PC-9 (cell line): ENCODE data around the gene DNAAF5. TPM values are rescaled to one million over a fixed set of nuclear protein-coding genes. Genes with fewer than 3 reads are reported as not detected.

Experiments used
- BruUV-seq: library from RNA; stranded (reverse); fragments of 400-500 nt; replicated peaks from 2 replicates; lab custom pipeline; 2021; lab: Mats Ljungman, UMichigan
- CTCF ChIA-PET: fragments of 300-600 bp; sonication (Branson Sonifier 250); formaldehyde crosslinking; loops from one replicate; lab custom pipeline; 2022; ENCODE audit warnings: antibody characterized with exemption; lab: Charles Lee
- POLR2A ChIA-PET: fragments of 300-600 bp; sonication (Branson Sonifier 250); formaldehyde crosslinking; loops from one replicate; lab custom pipeline; 2022; ENCODE audit warnings: antibody characterized with exemption; ENCODE audit not compliant: unreplicated experiment; lab: Charles Lee
- DNase-seq, 2 experiments: peaks; one replicate each; pipeline versions ENCODE4 v3.0.0 to v3.0.0-alpha.2; 2015 to 2022; ENCODE audit warnings: mixed read lengths in 1 of 2
- H2AFZ ChIP-seq: fragments of 200-600 bp; sonication (generic); 2 replicates; pipeline ENCODE4 v1.8.1; 2017; ENCODE audit warnings: antibody characterized with exemption
- H3F3A ChIP-seq: fragments of 200-600 bp; sonication (generic); 2 replicates; pipeline ENCODE4 v1.8.1; 2017; ENCODE audit warnings: antibody characterized with exemption, mild to moderate bottlenecking, low read depth; ENCODE audit not compliant: insufficient read depth
- H3K27ac ChIP-seq: fragments of 200-600 bp; sonication (generic); 2 replicates; pipeline ENCODE4 v1.6.1; 2016; ENCODE audit warnings: mixed run types
- H3K27me3 ChIP-seq: fragments of 200-600 bp; sonication (generic); 2 replicates; pipeline ENCODE4 v1.6.1; 2016; ENCODE audit warnings: low read depth, mixed run types; ENCODE audit not compliant: insufficient read depth
- H3K36me3 ChIP-seq: fragments of 200-600 bp; sonication (generic); 2 replicates; pipeline ENCODE4 v1.6.1; 2016; ENCODE audit warnings: low read depth, mixed run types
- H3K4me1 ChIP-seq: fragments of 200-600 bp; sonication (generic); replicated peaks from 2 replicates; pipeline ENCODE4 v1.6.1; 2016; ENCODE audit warnings: mixed run types; ENCODE audit not compliant: insufficient read depth
- H3K4me2 ChIP-seq: fragments of 200-600 bp; sonication (generic); 2 replicates; pipeline ENCODE4 v1.6.1; 2017; ENCODE audit warnings: mixed run types
- H3K4me3 ChIP-seq: fragments of 200-600 bp; sonication (generic); 2 replicates; pipeline ENCODE4 v1.6.1; 2016; ENCODE audit warnings: mixed run types
- H3K79me2 ChIP-seq: fragments of 200-600 bp; sonication (generic); 2 replicates; pipeline ENCODE4 v1.6.1; 2017; ENCODE audit warnings: low read depth, mixed run types
- H3K9me2 ChIP-seq: fragments of 200-600 bp; sonication (generic); 2 replicates; pipeline ENCODE4 v1.8.1; 2017; ENCODE audit warnings: mild to moderate bottlenecking; ENCODE audit not compliant: insufficient read depth
- H3K9me3 ChIP-seq: fragments of 200-600 bp; sonication (generic); 2 replicates; pipeline ENCODE4 v1.8.1; 2016; ENCODE audit warnings: low read depth; ENCODE audit not compliant: insufficient read depth
- H4K20me1 ChIP-seq: fragments of 200-600 bp; sonication (generic); 2 replicates; pipeline ENCODE4 v1.8.1; 2017; ENCODE audit not compliant: insufficient read depth
- CTCF ChIP-seq: fragments of 200-600 bp; sonication (generic); conservative IDR thresholded peaks from 2 replicates; pipeline ENCODE4 v1.6.1; 2017; ENCODE audit warnings: mixed run types, antibody characterized with exemption, mild to moderate bottlenecking, moderate library complexity
- EZH2 ChIP-seq: fragments of 200-600 bp; sonication (generic); IDR thresholded peaks from 2 replicates; pipeline ENCODE4 v1.8.0; 2017; ENCODE audit warnings: antibody characterized with exemption, low read depth
- intact Hi-C: fragments of 100-400 bp; cut with micrococcal nuclease; formaldehyde crosslinking; loops from one replicate; pipeline ENCODE4 v1.10.0; 2022; ENCODE audit not compliant: unreplicated experiment
- total RNA-seq: library from RNA; stranded (reverse); gene quantifications from 2 replicates; pipeline ENCODE4 v1.2.3, GENCODE V29; 2021

Gene DNAAF5
- total RNA-seq, 1 experiment from 2014 or later = 63.2 TPM

- Histone ChIP-seq H3K4me3 (no peak overlapping the region), H3K27ac (no peak overlapping the region), H3F3A (no peaks in the 10 kb centered on the region; the same call in none of the 2 replicates), H2AFZ (no peak overlapping the region), H3K9me3 (peaks cover 21% of the 10 kb centered on the region), H3K27me3 (no peaks in the 10 kb centered on the region), H3K79me2 (no peaks in the 10 kb centered on the region), H3K4me1 (no peaks in the 10 kb centered on the region), H4K20me1 (peaks cover 4% of the 10 kb centered on the region; the same call in 1 of the 2 replicates), H3K36me3 (no peaks in the 10 kb centered on the region; the same call in none of the 2 replicates), H3K9me2 (no peaks in the 10 kb centered on the region), H3K4me2 (no peak overlapping the region)
- no TSS peak for BruUV-seq
- intact Hi-C loops = no loop called here
- ChIA-PET CTCF (no interaction called here), POLR2A (no interaction called here)
- TF ChIP-seq EZH2 (no peak), CTCF (no peak)
- no peak for DNase-seq
Measured at GRCh38 chr7:684416-684815, 42.1 kb upstream of the DNAAF5 start.

- no peak overlapping the region for H3K27ac ChIP-seq
- ChIA-PET POLR2A (no interaction called here), CTCF (no interaction called here)
- no peaks in the 10 kb centered on the region for H3K79me2 ChIP-seq
- no peak overlapping the region for H2AFZ ChIP-seq
- intact Hi-C loops = no loop called here
- no peak overlapping the region for H3K4me3 ChIP-seq
- H3K9me2 ChIP-seq = no peaks in the 10 kb centered on the region
- BruUV-seq = no TSS peak
- peaks cover 24% of the 10 kb centered on the region for H3K9me3 ChIP-seq
- TF ChIP-seq EZH2 (no peak), CTCF (no peak)
- no peaks in the 10 kb centered on the region for H4K20me1 ChIP-seq
- H3K4me2 ChIP-seq = no peak overlapping the region
- H3F3A ChIP-seq = no peaks in the 10 kb centered on the region; the same call in none of the 2 replicates
- H3K27me3 ChIP-seq = no peaks in the 10 kb centered on the region
- no peak for DNase-seq
- no peaks in the 10 kb centered on the region; the same call in 1 of the 2 replicates for H3K36me3 ChIP-seq
- H3K4me1 ChIP-seq = no peaks in the 10 kb centered on the region
Measured at GRCh38 chr7:685540-685939, 41.0 kb upstream of the DNAAF5 start.

GRCh38 chr7:690478-691360 is 35.8 kb upstream of the DNAAF5 start:
- Histone ChIP-seq H3K27ac (no peak overlapping the region), H3K4me3 (no peak overlapping the region), H3K27me3 (no peaks in the 10 kb centered on the region), H3F3A (no peaks in the 10 kb centered on the region; the same call in none of the 2 replicates), H3K4me1 (no peaks in the 10 kb centered on the region), H3K9me3 (peaks cover 20% of the 10 kb centered on the region; the same call in 1 of the 2 replicates), H2AFZ (no peak overlapping the region), H3K36me3 (no peaks in the 10 kb centered on the region; the same call in 1 of the 2 replicates), H3K4me2 (no peak overlapping the region), H3K79me2 (no peaks in the 10 kb centered on the region), H4K20me1 (peaks cover 2% of the 10 kb centered on the region; the same call in 1 of the 2 replicates), H3K9me2 (no peaks in the 10 kb centered on the region)
- TF ChIP-seq CTCF = no peak
- no peak for TF ChIP-seq EZH2
- POLR2A ChIA-PET = no interaction called here
- CTCF ChIA-PET = no interaction called here
- no TSS peak for BruUV-seq
- no peak for DNase-seq
- intact Hi-C loops = no loop called here
